ES-I3 (cell line): ENCODE measurements around the gene PCLO.

Experiments used
- H3K36me3 ChIP-seq: 2 replicates; pipeline ENCODE4 v1.6.1; 2013; ENCODE audit warnings: mild to moderate bottlenecking, low read length, control low read depth, moderate library complexity; ENCODE audit not compliant: insufficient read depth
- H3K4me1 ChIP-seq: 2 replicates; pipeline ENCODE4 v1.6.1; 2013; ENCODE audit warnings: mild to moderate bottlenecking, control low read depth, low read length; ENCODE audit not compliant: insufficient read depth
- H3K9ac ChIP-seq: 2 replicates; pipeline ENCODE4 v1.6.1; 2013; ENCODE audit warnings: low read depth, mild to moderate bottlenecking, low read length, moderate library complexity
- H3K9me3 ChIP-seq: 2 replicates; pipeline ENCODE4 v1.6.1; 2013; ENCODE audit warnings: mild to moderate bottlenecking, low read length, moderate library complexity; ENCODE audit not compliant: control insufficient read depth, insufficient read depth

PCLO gene

DNA sequence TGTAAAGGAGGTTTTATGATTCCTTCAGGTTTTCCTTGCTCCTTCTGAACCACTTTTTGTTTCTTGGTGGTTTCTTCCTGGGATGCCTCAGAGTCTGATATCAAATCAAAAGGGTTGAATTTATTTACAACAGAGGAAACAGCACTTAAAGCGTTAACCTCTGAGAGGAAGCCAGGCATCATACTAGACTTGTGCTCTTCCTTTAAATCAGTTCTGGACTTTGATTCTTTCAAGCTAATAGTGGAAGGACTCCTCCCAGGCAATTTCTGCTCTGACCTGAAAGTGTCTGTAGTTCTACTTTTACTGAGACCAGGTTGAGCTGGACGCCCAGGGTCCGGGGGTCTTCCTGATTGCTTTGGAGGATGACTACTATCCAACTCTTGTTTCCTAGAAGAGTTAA, 6.7 kb downstream of the PCLO start:
- H3K9me3 ChIP-seq: no peaks in the 10 kb centered on the region
- H3K36me3 ChIP-seq: no peaks in the 10 kb centered on the region; the same call in 1 of the 2 replicates
- H3K4me1 ChIP-seq: no peaks in the 10 kb centered on the region
- H3K9ac ChIP-seq: no peak overlapping the region

DNA sequence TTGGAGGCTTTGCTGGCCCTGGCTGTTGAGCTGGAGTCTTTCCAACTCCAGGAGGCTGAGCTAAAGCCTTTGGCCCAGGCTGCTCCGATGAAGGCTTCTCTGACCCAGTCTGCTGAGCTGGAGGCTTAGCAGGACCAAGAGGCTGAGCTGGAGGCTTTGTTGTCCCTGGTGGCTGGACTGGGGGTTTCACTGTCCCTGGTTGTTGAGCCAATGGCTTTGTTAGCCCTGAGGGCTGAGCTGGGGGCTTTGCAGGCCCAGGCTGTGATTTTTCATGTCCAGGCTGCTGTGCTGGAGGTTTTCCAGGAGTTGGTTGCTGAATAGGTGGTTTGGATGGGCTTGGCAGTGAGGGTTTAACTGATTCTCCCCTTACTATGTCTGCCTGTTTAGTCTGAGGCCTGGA, 7.3 kb downstream of the PCLO start:
- H3K9me3 ChIP-seq: no peaks in the 10 kb centered on the region
- H3K4me1 ChIP-seq: no peaks in the 10 kb centered on the region; the same call in 1 of the 2 replicates
- no peak overlapping the region for H3K9ac ChIP-seq
- no peaks in the 10 kb centered on the region; the same call in 1 of the 2 replicates for H3K36me3 ChIP-seq

DNA sequence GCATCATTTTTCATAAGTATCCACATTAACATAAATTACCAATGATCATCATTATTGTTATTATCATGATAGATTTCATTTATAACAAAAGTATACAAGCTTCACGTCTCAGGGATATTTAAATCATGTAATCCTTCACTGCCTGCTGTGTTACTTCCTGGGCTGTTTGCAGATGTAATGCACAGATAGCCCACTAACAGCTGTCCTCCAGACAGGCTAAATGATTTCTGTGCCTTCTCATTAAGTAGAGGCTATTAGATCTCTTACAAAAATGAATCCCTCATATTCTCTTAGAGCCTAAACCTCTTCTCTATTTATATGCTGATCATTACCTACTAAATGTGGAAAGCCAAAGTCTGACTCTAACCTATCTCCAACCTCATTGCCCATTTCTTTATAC, 9.3 kb downstream of the PCLO start:
- Histone ChIP-seq H3K36me3 (no peaks in the 10 kb centered on the region; the same call in 1 of the 2 replicates), H3K4me1 (peaks cover 6% of the 10 kb centered on the region), H3K9me3 (no peaks in the 10 kb centered on the region), H3K9ac (no peak overlapping the region)

DNA sequence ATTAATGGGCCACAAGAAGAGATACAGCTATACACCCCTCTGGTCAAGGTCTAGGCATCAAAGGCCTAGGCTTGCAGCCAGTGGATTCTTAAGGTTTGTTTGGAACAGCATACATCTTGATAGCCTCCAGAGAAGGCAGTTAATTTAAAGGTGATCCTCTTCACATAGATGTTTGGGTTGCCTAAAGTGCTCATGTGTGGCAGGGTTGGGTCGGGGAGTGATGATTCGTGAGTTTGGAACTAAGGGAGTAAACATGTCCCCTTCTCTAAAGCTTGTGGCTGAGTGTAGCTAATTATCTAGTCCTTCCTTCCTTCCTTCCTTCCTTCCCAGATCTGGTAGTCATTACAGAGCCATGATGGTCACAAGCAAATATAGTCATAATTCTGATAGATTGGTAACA, 12.4 kb downstream of the PCLO start:
- Histone ChIP-seq H3K36me3 (no peaks in the 10 kb centered on the region; the same call in 1 of the 2 replicates), H3K9me3 (no peaks in the 10 kb centered on the region), H3K4me1 (peaks cover 9% of the 10 kb centered on the region), H3K9ac (no peak overlapping the region)

DNA sequence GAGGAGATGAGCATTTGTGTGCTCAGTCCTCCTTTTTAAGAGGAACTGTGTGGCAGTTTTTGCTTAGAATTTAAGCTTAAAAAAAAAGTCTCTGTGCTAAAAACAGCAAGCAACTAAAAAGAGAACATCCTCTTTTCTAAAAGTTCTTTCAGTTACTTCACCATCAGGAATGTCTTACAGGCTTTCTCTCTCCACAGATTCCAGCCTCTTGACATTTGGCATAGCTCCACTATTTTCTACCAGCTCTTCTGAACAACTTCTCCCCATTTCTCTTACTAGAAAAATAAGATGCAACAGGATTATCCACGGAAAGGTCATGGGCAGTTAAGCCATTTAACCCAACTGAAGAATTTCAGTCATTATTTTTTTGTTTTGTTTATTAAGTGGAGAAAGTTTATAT, 13.2 kb downstream of the PCLO start:
- Histone ChIP-seq H3K9ac (no peak overlapping the region), H3K9me3 (no peaks in the 10 kb centered on the region), H3K4me1 (peaks cover 9% of the 10 kb centered on the region), H3K36me3 (no peaks in the 10 kb centered on the region)

DNA sequence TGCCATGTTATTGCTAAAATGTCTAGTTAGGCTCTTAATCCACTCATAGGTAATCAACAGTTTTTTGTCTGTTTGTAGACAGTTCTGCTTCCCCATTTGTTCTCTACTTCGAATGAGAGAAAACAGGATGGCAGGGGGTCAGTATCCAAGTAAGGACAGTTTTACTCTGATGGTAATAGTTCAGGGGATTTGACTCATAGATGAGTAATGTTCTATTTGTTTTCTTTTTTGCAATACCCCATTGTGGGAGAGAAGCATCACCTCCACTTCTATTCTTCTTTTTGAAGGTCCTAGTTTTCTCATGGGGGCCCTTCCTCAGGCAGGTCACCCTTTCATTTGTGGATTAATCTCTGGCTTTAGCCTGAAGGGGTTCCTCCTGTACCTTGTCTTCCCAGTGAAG, 13.9 kb downstream of the PCLO start:
- Histone ChIP-seq H3K9ac (no peak overlapping the region), H3K4me1 (peaks cover 9% of the 10 kb centered on the region), H3K9me3 (no peaks in the 10 kb centered on the region), H3K36me3 (no peaks in the 10 kb centered on the region)

DNA sequence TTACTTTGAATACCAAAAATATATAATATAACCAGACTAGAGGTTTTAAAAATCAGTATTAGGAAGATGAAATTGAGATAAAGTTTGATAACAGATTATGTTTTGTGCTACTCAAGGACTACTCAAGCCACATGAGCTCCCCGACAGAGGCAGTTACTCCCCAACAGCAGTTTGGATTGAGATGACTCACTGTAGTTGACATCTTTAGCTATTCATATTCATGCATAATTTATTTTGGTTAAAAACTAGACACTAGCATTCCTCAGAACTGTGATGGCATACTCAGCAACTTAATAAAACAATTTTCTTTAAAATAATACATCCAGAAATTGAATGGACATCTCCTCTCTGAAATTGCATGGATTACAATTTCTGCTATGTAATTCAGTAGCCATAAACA, 19.6 kb downstream of the PCLO start:
- Histone ChIP-seq H3K4me1 (peaks cover 24% of the 10 kb centered on the region; the same call in 1 of the 2 replicates), H3K36me3 (no peaks in the 10 kb centered on the region), H3K9me3 (no peaks in the 10 kb centered on the region)

DNA sequence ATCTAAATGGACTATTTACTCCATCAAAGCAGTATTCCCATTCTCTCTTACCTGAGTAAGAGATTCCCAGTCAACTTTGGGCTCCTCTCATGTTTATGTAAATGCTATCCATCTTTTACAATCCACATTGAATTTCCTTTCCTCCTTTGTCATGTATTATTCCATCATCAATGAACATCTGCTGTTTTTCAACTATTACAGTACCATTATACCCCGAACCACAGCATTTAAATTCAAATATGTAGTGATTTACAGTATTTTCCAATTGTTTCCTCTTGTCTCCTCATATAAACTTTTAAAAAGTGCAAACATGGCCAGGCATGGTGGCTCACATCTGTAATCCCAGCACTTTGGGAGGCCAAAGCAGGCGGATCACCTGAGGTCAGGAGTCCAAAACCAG, 20.3 kb downstream of the PCLO start:
- no peak overlapping the region for H3K9ac ChIP-seq
- H3K36me3 ChIP-seq: no peaks in the 10 kb centered on the region
- peaks cover 23% of the 10 kb centered on the region; the same call in 1 of the 2 replicates for H3K4me1 ChIP-seq
- no peaks in the 10 kb centered on the region for H3K9me3 ChIP-seq

More for the DNA sequence above, 19.6 kb downstream of the PCLO start:
- no peak overlapping the region for H3K9ac ChIP-seq

DNA sequence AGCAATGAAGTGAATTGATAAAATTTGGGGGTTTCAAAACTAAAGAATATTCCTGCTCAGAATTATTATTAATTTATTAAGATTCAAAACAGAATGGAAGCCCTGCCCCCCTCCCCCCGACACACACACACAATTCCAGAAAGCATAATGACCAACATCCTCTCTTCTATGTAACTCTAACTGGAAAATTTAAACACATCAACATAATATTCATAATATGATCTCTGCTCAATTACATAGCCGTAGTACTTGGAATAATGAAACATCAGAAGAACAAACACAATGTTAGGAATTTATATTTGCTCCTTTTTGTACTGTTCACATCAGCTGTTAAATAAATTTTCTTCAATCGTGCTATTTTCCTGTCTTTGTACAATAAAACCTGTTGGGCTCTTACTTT, 20.8 kb downstream of the PCLO start:
- Histone ChIP-seq H3K9ac (no peak overlapping the region), H3K4me1 (peaks cover 21% of the 10 kb centered on the region; the same call in 1 of the 2 replicates), H3K9me3 (no peaks in the 10 kb centered on the region), H3K36me3 (no peaks in the 10 kb centered on the region)

DNA sequence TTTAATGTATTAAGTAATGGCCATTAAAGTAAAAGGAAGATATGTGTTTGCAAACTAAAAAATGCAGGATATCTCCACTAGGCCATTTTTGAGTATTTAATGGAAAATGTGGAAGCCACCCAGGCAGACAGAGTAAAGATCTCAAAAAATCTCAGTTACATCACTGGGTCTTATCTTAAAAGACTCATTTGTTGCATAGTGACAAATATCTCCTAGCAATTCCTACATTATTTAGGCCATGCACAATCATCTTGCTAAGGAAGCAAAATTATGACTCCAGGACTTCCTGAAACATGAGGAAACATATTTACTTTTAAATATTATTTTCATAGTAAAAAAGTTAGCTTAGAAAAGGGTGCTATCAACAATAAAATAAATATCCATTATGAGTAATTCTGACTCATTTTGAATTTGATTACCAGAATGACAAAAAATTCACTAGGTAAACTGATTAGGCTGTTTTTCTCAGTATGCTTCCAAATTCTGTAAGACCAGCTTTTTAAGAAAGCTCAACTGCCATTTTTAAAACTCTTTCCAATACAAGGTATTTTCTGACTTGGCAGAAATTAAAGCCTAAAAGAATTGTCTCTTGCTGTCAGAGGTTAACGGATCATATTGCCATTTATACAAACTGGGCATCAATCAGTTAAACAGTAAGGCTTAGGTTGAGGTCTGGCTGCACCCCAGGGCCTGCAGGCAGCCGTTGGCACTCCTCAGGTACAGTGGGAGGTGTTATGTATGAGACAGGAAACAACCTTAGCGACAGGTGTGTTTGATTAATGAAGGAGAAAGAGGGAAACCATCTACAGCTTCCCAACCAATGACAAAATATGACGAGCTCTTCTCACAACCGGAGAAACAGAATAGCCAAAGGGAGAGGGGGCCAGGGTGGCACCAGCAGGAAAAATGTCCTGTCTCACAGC, 31.8 kb downstream of the PCLO start:
- Histone ChIP-seq H3K36me3 (no peaks in the 10 kb centered on the region), H3K9me3 (no peaks in the 10 kb centered on the region), H3K9ac (no peak overlapping the region), H3K4me1 (no peaks in the 10 kb centered on the region)

DNA sequence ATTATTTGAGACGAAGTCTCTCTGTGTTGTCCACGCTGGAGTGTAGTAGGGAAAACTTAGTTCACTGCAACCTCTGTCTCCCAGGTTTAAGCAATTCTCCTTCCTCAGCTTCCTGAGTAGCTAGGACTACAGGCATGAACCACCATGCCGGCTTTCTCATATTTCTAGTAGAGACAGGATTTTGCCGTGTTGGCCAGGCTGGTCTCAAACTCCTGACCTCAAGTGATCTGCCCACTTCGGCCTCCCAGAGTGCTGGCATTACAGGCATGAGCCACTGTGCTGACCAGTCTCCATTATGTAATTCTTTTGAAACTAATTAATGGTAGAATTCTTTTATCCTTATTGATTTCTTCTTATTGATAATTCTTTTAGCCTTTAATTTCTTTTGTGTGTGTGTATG, 32.5 kb downstream of the PCLO start:
- no peaks in the 10 kb centered on the region for H3K36me3 ChIP-seq
- no peaks in the 10 kb centered on the region for H3K4me1 ChIP-seq
- no peaks in the 10 kb centered on the region for H3K9me3 ChIP-seq
- no peak overlapping the region for H3K9ac ChIP-seq

DNA sequence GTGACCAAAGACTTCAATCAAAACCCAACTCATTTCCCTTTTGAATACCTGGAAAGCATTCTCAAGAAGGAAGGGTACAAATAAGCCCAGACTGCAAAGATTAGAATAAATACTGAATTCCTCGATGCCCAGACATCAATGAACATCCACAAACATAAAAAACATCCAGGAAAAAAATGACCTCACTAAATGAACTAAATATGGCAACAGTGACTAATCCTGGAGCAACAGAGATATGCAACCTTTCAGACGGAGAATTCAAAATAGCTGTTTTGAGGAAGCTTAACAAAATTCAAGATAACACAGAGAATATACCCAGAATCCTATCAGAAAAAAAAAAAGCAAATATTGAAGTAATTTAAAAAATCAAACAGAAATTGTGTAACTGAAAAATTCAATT, 43.2 kb downstream of the PCLO start:
- H3K9me3 ChIP-seq: peaks cover 9% of the 10 kb centered on the region; the same call in 1 of the 2 replicates
- no peaks in the 10 kb centered on the region for H3K36me3 ChIP-seq
- H3K9ac ChIP-seq: no peak overlapping the region
- peaks cover 15% of the 10 kb centered on the region for H3K4me1 ChIP-seq

DNA sequence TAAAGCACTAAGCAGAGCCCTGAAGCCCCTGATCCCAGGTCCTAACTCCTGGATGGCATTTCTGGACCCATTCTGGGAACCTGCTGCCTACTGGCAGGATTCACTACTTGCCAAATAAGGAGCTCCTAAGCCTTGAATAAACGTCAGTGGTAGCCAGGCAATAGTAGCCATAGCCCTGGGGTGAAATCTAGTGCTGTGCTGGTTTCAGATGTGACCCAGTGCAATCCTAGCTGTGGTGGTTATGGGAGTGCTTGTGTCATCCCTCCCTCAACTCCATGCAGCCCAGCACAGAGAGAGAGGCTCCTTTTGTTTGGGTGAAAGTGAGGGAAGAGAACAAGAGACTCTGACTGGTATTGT, 43.7 kb downstream of the PCLO start:
- Histone ChIP-seq H3K4me1 (peaks cover 15% of the 10 kb centered on the region), H3K36me3 (no peaks in the 10 kb centered on the region)

DNA sequence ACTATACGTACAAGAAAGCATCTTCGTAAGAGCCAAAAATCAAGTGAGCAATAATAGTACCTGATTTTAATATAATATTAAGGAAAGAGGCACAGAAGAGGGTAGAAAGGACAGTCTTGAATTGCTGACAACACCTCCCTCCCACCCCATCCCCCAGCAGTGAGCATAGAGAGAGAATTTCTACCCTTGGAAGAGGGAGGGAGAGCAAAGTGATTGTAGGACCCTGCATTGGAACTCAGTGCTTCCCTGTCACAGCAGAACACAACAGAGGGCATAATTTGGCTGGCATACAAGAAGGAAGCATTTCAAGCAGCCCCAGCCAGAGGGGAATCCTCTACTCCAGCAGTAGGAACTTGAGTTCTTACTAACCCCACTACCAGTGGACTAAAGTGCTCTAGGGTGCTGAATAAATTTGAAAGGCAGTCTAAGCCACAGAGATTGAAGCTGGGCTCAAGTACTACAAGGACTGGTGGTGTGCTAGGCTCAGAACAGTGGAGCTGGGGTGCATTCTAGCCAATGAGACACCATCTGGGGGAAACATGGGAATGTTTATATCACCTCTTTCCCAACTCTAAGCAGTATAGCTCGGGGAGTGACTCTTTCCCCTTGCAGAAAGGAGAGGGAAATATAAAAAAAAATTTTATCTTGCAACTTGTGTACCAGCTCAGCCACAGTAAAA, 44.2 kb downstream of the PCLO start:
- H3K9me3 ChIP-seq: peaks cover 9% of the 10 kb centered on the region; the same call in 1 of the 2 replicates
- no peaks in the 10 kb centered on the region for H3K36me3 ChIP-seq
- no peak overlapping the region for H3K9ac ChIP-seq
- H3K4me1 ChIP-seq: peaks cover 15% of the 10 kb centered on the region

More for the DNA sequence above, 43.7 kb downstream of the PCLO start:
- Histone ChIP-seq H3K9ac (no peak overlapping the region), H3K9me3 (peaks cover 9% of the 10 kb centered on the region; the same call in 1 of the 2 replicates)

DNA sequence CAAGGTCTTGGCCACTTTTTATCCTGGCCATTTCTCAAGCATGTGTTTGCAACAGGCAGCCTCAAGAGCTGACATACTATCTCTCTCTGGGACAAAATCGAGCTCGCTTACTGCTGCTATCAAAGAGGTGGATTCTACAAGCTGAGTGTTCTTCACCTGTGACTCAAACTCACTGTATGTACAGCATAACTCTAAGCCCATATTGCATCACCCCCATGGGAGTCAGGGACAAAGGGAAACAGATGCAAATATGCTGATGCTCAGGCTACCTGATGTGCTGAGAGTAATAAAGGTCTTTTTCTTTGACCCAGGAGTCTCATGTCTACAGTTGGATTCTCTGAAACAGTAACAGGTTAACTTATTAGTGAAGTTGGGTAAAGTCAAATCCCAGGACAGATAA, 45.2 kb downstream of the PCLO start:
- no peak overlapping the region for H3K9ac ChIP-seq

More for the DNA sequence above, 45.2 kb downstream of the PCLO start:
- peaks cover 15% of the 10 kb centered on the region for H3K4me1 ChIP-seq
- H3K9me3 ChIP-seq: peaks cover 6% of the 10 kb centered on the region; the same call in 1 of the 2 replicates
- no peaks in the 10 kb centered on the region for H3K36me3 ChIP-seq
